HUES6 (cell line): ENCODE data around the gene FAM78A.

Source experiments
- H3K27ac ChIP-seq: 2 replicates; pipeline ENCODE4 v1.7.0; 2013; ENCODE audit warnings: low read depth, mild to moderate bottlenecking, low read length, inconsistent platforms
- H3K27me3 ChIP-seq: 2 replicates; pipeline ENCODE4 v1.6.1; 2013; ENCODE audit warnings: low read length; ENCODE audit not compliant: control insufficient read depth, insufficient read depth
- H3K36me3 ChIP-seq: 2 replicates; pipeline ENCODE4 v1.6.1; 2013; ENCODE audit warnings: low read length; ENCODE audit not compliant: control insufficient read depth, insufficient read depth
- H3K4me1 ChIP-seq: 2 replicates; pipeline ENCODE4 v1.6.1; 2013; ENCODE audit warnings: low read length; ENCODE audit not compliant: control insufficient read depth, insufficient read depth
- H3K4me3 ChIP-seq: 2 replicates; pipeline ENCODE4 v1.5.1; 2013; ENCODE audit warnings: low read depth, low read length
- H3K9ac ChIP-seq: one replicate; pipeline ENCODE4 v1.6.1; 2013; ENCODE audit warnings: mild to moderate bottlenecking, low read length
- H3K9me3 ChIP-seq: 2 replicates; pipeline ENCODE4 v1.6.1; 2013; ENCODE audit warnings: low read depth, low read length; ENCODE audit not compliant: control insufficient read depth, insufficient read depth

The FAM78A gene

DNA sequence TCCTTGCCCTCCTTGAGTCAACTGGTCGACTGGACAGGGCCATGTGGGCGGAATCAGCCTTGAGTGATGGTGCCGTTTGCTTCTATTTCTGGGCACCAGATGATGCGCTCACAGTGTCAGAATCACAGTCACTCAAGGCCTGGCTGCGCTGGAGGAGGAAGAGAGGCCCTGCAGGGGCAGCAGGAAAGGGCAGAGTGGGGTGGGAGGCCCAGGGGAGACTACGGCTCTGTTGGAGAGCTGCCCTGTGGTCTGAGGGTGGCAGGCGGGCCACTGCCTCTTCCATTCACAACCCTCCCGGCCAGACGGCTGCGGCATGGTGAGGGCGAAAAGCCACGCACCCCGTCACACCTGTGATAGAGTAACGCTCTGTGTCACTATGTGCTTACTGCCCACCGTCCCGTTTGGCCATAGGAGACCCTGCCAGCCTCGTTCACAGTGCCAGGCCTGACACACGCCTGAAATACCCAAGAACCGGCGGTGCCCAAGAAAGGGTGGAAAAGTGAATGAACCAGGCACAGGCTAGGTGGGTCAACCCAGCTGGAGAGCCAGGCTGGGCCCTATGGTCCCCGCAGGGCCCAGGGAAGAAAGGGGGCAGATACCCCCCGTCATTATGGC is 23.1 kb upstream of the FAM78A start:
- H3K27me3 ChIP-seq = no peaks in the 10 kb centered on the region
- H3K9ac ChIP-seq = no peak overlapping the region
- H3K4me1 ChIP-seq = peaks cover 15% of the 10 kb centered on the region
- no peak overlapping the region for H3K4me3 ChIP-seq
- H3K9me3 ChIP-seq = no peaks in the 10 kb centered on the region
- no peaks in the 10 kb centered on the region for H3K36me3 ChIP-seq
- H3K27ac ChIP-seq = no peak overlapping the region

DNA sequence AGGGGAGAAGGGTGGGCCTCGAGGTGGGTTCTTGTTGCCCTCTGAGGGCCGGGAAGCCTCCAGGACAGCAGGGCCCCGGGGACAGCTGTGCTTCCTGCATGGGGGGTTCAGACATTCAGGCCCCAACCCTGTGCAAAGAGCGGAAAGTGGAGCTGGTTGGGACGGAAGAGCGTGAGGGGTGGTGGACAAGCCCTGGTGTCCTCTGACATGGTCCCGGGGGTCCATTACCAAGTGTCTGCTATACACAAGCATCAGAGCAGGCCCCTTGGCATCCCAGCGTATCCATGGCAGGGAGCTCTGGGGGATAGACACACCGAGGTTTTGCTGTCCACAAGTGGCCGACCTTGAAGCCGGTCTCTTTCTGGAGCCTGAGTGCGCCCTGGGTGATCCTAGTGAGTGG is 22.5 kb upstream of the FAM78A start:
- Histone ChIP-seq H3K36me3 (no peaks in the 10 kb centered on the region), H3K4me1 (peaks cover 15% of the 10 kb centered on the region), H3K27ac (no peak overlapping the region), H3K27me3 (no peaks in the 10 kb centered on the region), H3K4me3 (no peak overlapping the region), H3K9me3 (no peaks in the 10 kb centered on the region), H3K9ac (no peak overlapping the region)

DNA sequence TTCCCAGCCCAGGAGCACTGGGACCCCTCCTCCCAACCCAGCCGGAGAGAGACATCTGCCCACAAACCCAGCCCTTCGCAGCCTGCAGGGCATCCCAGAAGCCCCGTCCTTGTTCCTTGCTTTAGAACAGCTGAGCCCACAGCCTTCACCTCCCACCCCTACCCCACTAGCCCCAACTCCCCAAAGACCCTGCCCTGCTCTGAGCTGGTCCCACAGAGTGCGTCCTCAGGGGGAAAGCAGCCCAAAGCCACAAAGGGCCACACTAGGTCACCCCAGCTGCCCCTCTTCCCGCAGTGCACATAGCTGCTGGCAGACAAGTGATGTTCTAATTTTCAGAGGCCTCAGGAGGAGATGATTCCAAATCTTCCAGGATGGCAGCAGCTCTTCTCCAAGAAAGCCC is 22.0 kb upstream of the FAM78A start:
- H3K4me3 ChIP-seq = no peak overlapping the region
- H3K9ac ChIP-seq = no peak overlapping the region
- H3K27ac ChIP-seq = no peak overlapping the region
- no peaks in the 10 kb centered on the region for H3K36me3 ChIP-seq
- no peaks in the 10 kb centered on the region for H3K27me3 ChIP-seq
- no peaks in the 10 kb centered on the region for H3K9me3 ChIP-seq
- peaks cover 11% of the 10 kb centered on the region for H3K4me1 ChIP-seq

DNA sequence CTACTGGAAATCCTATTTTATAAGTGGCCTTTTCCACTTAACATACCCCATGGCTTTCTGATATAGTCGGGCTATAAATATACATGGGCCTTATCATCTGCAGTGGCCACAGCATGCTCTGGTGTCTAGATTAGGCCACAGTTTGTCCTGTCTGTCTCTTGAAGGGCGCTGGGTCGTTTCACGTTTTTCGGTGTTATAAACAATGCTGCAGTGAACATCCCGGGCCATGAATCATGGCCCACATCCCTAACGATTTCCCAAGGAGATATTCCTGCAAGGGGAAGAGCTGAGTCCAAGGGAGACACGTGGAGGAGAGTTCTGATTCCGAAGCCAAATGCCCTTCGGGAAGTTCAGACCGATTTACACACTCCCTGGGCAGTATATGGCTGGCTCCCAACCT is 21.6 kb upstream of the FAM78A start:
- no peak overlapping the region for H3K27ac ChIP-seq
- no peaks in the 10 kb centered on the region for H3K27me3 ChIP-seq
- no peaks in the 10 kb centered on the region for H3K36me3 ChIP-seq
- no peak overlapping the region for H3K9ac ChIP-seq
- H3K4me1 ChIP-seq = peaks cover 11% of the 10 kb centered on the region
- H3K4me3 ChIP-seq = no peak overlapping the region
- no peaks in the 10 kb centered on the region for H3K9me3 ChIP-seq

DNA sequence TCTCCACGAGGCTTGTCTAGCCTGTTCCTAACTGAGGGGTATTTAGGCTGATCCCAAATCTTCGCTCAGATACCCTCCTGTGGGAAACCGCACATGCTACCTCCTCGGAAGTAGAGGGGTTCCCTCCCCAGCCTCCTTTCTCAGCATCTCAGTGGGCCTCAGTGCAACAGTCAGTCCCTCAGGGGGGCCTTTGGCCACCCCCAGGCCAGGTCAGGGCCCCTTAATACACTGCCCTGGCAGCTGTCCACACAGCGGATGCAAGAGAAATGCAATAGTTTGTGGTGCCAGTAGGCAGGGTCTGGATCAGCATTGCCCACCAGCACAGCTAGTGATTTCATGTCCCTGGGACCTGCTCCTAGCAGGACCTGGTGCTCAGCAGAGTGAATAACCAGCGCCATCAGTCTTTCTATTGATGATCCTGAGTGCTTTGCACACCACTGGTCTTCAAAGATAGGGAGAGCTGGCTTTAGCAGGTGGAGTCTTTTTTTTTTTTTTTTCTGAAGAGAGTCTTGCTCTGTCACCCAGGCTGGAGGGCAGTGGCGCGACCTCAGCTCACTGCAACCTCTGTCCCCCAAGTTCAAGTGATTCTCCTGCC is 20.7 kb upstream of the FAM78A start:
- H3K27ac ChIP-seq = no peak overlapping the region

DNA sequence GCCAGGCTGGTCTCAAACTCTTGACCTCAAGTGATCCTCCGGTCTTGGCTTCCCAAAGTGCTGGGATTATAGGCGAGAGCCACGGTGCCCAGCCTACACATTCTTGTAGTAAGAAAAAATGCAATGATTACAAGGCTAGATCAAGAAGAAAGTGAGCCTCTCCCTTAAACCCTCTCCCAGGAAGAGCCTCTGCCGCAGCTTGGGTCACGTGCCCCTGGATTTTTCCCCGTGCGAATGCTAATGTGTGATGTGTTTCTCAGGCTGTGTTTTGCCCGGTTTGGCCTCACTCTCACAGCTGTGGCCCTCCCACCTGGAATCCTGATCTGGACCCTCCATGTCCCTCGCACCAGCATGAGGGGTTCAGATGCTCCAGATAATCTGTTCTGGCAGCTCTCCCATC is 20.1 kb upstream of the FAM78A start:
- Histone ChIP-seq H3K36me3 (no peaks in the 10 kb centered on the region), H3K27ac (no peak overlapping the region), H3K4me3 (no peak overlapping the region), H3K4me1 (peaks cover 4% of the 10 kb centered on the region; the same call in 1 of the 2 replicates), H3K27me3 (no peaks in the 10 kb centered on the region), H3K9me3 (no peaks in the 10 kb centered on the region), H3K9ac (no peak overlapping the region)

More for the DNA sequence above, 20.7 kb upstream of the FAM78A start:
- H3K9ac ChIP-seq = no peak overlapping the region
- no peaks in the 10 kb centered on the region for H3K27me3 ChIP-seq
- no peak overlapping the region for H3K4me3 ChIP-seq
- no peaks in the 10 kb centered on the region for H3K36me3 ChIP-seq
- peaks cover 5% of the 10 kb centered on the region; the same call in 1 of the 2 replicates for H3K4me1 ChIP-seq
- H3K9me3 ChIP-seq = no peaks in the 10 kb centered on the region

DNA sequence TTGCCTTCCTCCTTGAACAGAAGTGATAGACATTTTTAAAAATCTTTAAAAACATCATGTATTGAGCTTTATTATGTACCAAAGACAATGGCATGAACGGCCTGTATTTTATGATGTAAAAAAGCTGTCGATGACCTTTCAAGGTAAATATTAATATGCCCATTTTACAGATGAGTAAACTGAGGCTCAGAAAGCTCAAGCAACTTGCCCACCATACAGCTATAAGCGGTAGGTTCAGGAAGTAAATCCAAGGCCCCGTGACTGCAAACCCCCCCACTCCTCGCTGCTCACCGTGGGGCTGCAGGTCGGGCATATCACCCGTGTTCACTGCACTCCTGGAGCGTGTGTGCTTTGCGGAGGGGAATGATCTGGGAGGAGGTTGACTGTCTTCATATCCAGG is 16.6 kb upstream of the FAM78A start:
- H3K36me3 ChIP-seq = no peaks in the 10 kb centered on the region
- no peak overlapping the region for H3K4me3 ChIP-seq
- H3K27me3 ChIP-seq = no peaks in the 10 kb centered on the region
- H3K4me1 ChIP-seq = peaks cover 16% of the 10 kb centered on the region
- H3K27ac ChIP-seq = no peak overlapping the region
- no peaks in the 10 kb centered on the region for H3K9me3 ChIP-seq
- no peak overlapping the region for H3K9ac ChIP-seq

DNA sequence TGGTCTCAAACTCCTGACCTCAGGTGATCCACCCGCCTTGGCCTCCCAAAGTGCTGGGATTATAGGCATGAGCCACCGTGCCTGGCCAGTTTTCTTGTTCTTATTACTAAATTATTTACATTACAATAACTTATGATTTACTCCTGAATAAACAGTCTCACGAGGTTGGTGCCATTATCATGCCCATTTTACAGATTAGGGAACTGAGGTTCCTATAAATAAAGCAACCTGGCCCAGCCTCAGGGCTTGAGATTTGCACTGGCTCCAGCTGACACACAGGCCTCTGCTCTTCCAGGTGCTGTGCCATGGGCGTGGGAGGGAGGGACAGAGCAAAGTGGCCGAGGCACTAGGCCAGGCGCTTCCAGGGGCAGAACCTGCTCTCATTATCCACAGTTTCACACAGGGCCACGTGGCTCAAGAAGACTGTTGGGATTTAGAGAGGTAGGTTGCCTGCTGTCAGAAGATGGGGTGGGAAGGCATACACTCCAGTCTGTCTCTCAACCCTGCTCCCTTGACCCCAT is 15.5 kb upstream of the FAM78A start:
- Histone ChIP-seq H3K4me3 (no peak overlapping the region), H3K36me3 (no peaks in the 10 kb centered on the region), H3K4me1 (peaks cover 16% of the 10 kb centered on the region), H3K9ac (no peak overlapping the region), H3K27ac (no peak overlapping the region), H3K27me3 (no peaks in the 10 kb centered on the region), H3K9me3 (no peaks in the 10 kb centered on the region)

DNA sequence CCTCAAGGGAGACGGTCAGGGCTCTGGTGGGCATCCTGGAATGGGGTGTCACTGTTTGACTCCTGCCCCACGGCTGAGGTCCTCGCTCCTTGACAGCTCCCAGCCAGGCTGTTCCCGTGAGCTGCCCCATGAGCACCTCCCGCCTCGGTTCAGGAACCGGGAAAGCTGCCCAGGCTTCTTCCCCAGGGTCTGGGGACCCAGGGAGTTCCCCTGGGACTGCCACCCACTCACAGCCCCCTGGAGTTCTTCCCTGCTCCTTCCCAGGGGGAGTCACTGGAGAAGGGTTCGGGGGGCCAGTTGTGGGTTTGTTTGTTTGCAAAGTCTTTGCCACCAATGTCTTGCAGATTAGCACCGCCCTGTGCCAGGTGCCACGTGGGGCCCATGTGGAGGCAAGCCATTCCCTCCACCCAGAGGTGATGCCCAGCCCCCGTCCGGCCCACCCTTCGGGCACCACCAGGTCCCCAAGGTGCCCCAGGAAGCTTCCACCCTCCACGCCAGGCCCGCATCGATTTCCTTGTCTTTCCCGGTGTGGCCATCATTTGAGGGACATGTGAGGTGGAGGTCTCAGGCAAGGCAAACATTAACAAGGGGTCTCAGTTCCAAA is 14.6 kb upstream of the FAM78A start:
- H3K27ac ChIP-seq = no peak overlapping the region

DNA sequence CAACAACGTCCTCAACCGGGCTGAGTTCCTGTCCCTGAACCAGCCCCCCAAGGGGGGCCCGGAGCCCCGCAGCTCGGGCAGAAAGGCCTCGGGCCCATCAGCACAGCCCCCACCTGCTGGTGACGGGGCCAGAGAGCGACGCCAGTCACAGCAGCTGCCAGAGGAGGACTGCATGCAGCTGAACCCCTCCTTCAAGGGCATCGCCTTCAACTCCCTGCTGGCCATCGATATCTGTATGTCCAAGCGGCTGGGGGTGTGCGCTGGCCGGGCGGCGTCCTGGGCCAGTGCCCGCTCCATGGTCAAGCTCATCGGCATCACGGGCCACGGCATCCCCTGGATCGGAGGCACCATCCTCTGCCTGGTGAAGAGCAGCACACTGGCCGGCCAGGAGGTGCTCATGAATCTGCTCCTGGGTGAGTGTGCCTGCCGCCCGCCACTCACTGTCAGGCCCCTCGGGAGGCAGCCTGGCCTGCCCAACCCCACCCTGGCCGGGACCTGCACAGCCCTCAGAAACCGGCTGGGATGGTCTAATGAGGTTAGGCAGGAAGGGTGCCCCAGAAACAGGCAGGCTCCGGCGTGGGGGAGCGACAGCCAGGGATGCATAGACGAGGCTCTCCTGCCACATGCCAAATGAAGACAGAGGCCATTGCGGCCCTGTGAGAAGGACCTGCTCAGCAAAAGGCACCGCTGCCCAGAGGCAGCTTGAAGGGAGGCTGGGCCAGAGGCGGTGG is 13.9 kb upstream of the FAM78A start:
- no peak overlapping the region for H3K27ac ChIP-seq
- H3K9ac ChIP-seq = no peak overlapping the region
- no peak overlapping the region for H3K4me3 ChIP-seq
- no peaks in the 10 kb centered on the region for H3K36me3 ChIP-seq
- peaks cover 16% of the 10 kb centered on the region for H3K4me1 ChIP-seq
- H3K27me3 ChIP-seq = no peaks in the 10 kb centered on the region
- H3K9me3 ChIP-seq = no peaks in the 10 kb centered on the region

More for the DNA sequence above, 14.6 kb upstream of the FAM78A start:
- Histone ChIP-seq H3K36me3 (no peaks in the 10 kb centered on the region), H3K27me3 (no peaks in the 10 kb centered on the region), H3K4me1 (peaks cover 16% of the 10 kb centered on the region), H3K9ac (no peak overlapping the region), H3K9me3 (no peaks in the 10 kb centered on the region), H3K4me3 (no peak overlapping the region)
